Measurements from ENCODE around the gene SLC35E1. TPM values are rescaled to one million over a fixed set of nuclear protein-coding genes. Genes with fewer than 3 reads are reported as not detected.

The SLC35E1 gene
- total and polyA plus RNA-seq, 2 donors (not counting 3 experiments of a cell fraction or from before 2014, with no cell fraction given), result 36.0 to 37.5 TPM

DNA sequence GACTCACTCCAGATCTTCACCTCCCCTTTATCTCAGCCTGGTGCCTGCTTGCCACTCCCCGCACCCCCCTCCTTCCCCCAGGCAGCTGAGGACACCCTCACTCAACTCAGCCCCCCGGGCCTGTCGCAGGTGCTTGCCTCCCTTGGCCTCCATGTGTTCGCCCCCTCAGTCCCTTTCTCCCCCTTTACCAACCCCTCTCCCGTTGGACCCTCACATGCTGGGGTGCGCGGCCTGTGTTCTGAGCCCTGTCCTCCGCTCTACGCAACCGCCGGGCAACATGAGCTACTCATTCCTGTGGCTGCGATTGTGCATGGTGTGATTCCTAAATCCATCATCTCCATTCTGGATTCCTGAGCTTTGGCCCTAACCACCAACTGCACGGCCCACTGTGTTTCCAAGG lies 35.1 kb downstream of the SLC35E1 start:
- no peaks in the 10 kb centered on the region for H4K20me1 ChIP-seq (replicated peaks; ENCODE audit: control insufficient read depth, extremely low read depth, insufficient read depth, low read length)
- CTCF ChIA-PET, result no interaction called here

More for the DNA sequence above, 35.1 kb downstream of the SLC35E1 start:
- POLR2A ChIA-PET, result no interaction called here
- Histone ChIP-seq H2AFZ (ENCODE audit: low read depth, low read length) (no peak overlapping the region), H3K27me3 (ENCODE audit: control insufficient read depth in 2 of 2, insufficient read depth in 2 of 2, low read length in 2 of 2) (no peaks in the 10 kb centered on the region), H3K4me1 (ENCODE audit: control insufficient read depth, extremely low read depth, insufficient read depth, low read length) (peaks cover 7% of the 10 kb centered on the region), H3K4me2 (ENCODE audit: insufficient read depth, low read length) (no peak overlapping the region), H3K36me3 (ENCODE audit: control insufficient read depth in 2 of 2, extremely low read depth in 1 of 2, insufficient read depth in 2 of 2, low read length in 2 of 2) (peaks cover 19 to 46% of the 10 kb centered on the region in 2 experiments), H3K4me3 (replicated peaks in 1 of 3; ENCODE audit: insufficient read depth in 1 of 3, low read depth in 1 of 3, low read length in 3 of 3) (no peak overlapping the region), H3K9ac (replicated peaks; ENCODE audit: extremely low read depth, insufficient read depth, low read length) (no peak overlapping the region), H3K9me3 (replicated peaks; ENCODE audit: control insufficient read depth, insufficient read depth, low read length) (no peaks in the 10 kb centered on the region), H3K79me2 (ENCODE audit: control insufficient read depth, insufficient read depth, low read length) (peaks cover 62% of the 10 kb centered on the region), H3K27ac (ENCODE audit: insufficient read depth, low read depth, low read length) (no peak overlapping the region), H3K9me1 (replicated peaks; ENCODE audit: control insufficient read depth, extremely low read depth, insufficient read depth, low read length) (no peaks in the 10 kb centered on the region)
- BruUV-seq (replicated peaks), result no TSS peak
- FAIRE-seq (no peak), DNase-seq (ENCODE audit: low read depth, low spot score) (no peak)
- dilution Hi-C loops (cut with MboI; ENCODE audit: extremely low pct_ligation_motif_present, low sequenced_read_pairs) (no loop called here), intact Hi-C loops (cut with micrococcal nuclease) (no loop called here)
- TF ChIP-seq FOS (IDR thresholded peaks at IDR 0.05; ENCODE audit: borderline replicate concordance, insufficient read depth, low read length), result no peak
- TF ChIP-seq GATA2 (IDR thresholded peaks at IDR 0.05; ENCODE audit: insufficient read depth, insufficient read length, low read depth, low read length), result no peak
- no peak for TF ChIP-seq EZH2 (IDR thresholded peaks at IDR 0.05; ENCODE audit: borderline replicate concordance, low read depth, low read length, severe bottlenecking)
- TF ChIP-seq JUN (IDR thresholded peaks at IDR 0.05; ENCODE audit: borderline replicate concordance, insufficient read depth, insufficient read length, low read depth), result no peak
- no peak for TF ChIP-seq POLR2AphosphoS5 (IDR thresholded peaks at IDR 0.05; ENCODE audit: insufficient read depth, low read depth, low read length)
- no peak for TF ChIP-seq POLR2A (IDR thresholded peaks at IDR 0.05; ENCODE audit: low read depth, low read length)
- TF ChIP-seq, protein P1, sequence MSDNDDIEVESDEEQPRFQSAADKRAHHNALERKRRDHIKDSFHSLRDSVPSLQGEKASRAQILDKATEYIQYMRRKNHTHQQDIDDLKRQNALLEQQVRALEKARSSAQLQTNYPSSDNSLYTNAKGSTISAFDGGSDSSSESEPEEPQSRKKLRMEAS (IDR thresholded peaks at IDR 0.05; ENCODE audit: insufficient read depth, insufficient read length), result no peak
- TF ChIP-seq, protein P2, sequence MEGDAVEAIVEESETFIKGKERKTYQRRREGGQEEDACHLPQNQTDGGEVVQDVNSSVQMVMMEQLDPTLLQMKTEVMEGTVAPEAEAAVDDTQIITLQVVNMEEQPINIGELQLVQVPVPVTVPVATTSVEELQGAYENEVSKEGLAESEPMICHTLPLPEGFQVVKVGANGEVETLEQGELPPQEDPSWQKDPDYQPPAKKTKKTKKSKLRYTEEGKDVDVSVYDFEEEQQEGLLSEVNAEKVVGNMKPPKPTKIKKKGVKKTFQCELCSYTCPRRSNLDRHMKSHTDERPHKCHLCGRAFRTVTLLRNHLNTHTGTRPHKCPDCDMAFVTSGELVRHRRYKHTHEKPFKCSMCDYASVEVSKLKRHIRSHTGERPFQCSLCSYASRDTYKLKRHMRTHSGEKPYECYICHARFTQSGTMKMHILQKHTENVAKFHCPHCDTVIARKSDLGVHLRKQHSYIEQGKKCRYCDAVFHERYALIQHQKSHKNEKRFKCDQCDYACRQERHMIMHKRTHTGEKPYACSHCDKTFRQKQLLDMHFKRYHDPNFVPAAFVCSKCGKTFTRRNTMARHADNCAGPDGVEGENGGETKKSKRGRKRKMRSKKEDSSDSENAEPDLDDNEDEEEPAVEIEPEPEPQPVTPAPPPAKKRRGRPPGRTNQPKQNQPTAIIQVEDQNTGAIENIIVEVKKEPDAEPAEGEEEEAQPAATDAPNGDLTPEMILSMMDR (IDR thresholded peaks at IDR 0.05; ENCODE audit: extremely low read depth in 1 of 2, insufficient read depth in 1 of 2, low read depth in 1 of 2, low read length in 2 of 2), result no peak
- no peak for TF ChIP-seq MYC (IDR thresholded peaks at IDR 0.05; ENCODE audit: low read depth, low read length)

Data from endothelial cell of umbilical vein (primary cell).